Heart left ventricle (tissue), 16 donors: ENCODE measurements around the gene NR3C2. TPM values are rescaled to one million over a fixed set of nuclear protein-coding genes. Genes with fewer than 3 reads are reported as not detected.

Source experiments
- ATAC-seq, 4 donors: fragments of 200-7000 bp; cut with Tn5 transposase; one replicate each; pipeline ENCODE4 v1.9.1; 2020 to 2022; ENCODE audit warnings: moderate library complexity in 4 of 4, mild to moderate bottlenecking in 3 of 4, moderate number of reproducible peaks in 1 of 4
- DNase-seq, 5 donors: peaks; one replicate each; pipeline ENCODE4 v3.0.0-alpha.2; 2020
- H3K27ac ChIP-seq, 12 donors: fragments of 200-600 bp; sonication (generic) in 4 of 12; one replicate each; pipeline versions ENCODE4 v1.5.0 to v1.8.0; 2016 to 2022; ENCODE audit warnings: mild to moderate bottlenecking in 2 of 12
- H3K27me3 ChIP-seq, 9 donors: fragments of 200-600 bp; sonication (generic) in 2 of 9; one replicate each; pipeline versions ENCODE4 v1.5.1 to v1.8.0; 2016 to 2022; ENCODE audit warnings: mild to moderate bottlenecking in 3 of 9
- H3K36me3 ChIP-seq, 9 donors: fragments of 200-600 bp; sonication (generic) in 2 of 9; one replicate each; pipeline versions ENCODE4 v1.5.0 to v1.8.0; 2018 to 2022; ENCODE audit warnings: mild to moderate bottlenecking in 2 of 9
- H3K4me1 ChIP-seq, 12 donors: fragments of 200-600 bp; sonication (generic) in 4 of 12; one replicate each; pipeline versions ENCODE4 v1.5.0 to v1.8.0; 2016 to 2022; ENCODE audit warnings: mild to moderate bottlenecking in 3 of 12
- H3K4me3 ChIP-seq, 12 donors: fragments of 200-600 bp; sonication (generic) in 4 of 12; one replicate each; pipeline versions ENCODE4 v1.5.0 to v1.8.0; 2017 to 2022; ENCODE audit warnings: mild to moderate bottlenecking in 9 of 12, moderate library complexity in 4 of 12
- H3K9me3 ChIP-seq, 12 donors: fragments of 200-600 bp; sonication (generic) in 4 of 12; one replicate each; pipeline versions ENCODE4 v1.5.0 to v1.8.0; 2016 to 2022; ENCODE audit warnings: mild to moderate bottlenecking in 1 of 12
- POLR2A ChIP-seq, 2 donors: fragments of 450-650 bp; IDR thresholded peaks; one replicate each; pipeline ENCODE4 v1.6.1; 2017; ENCODE audit warnings: antibody characterized with exemption in 2 of 2, mild to moderate bottlenecking in 2 of 2, moderate library complexity in 2 of 2
- WGBS, 4 donors: extraction: QIAGEN DNeasy Blood & Tissue Kit in 2 of 4; methylation state at CpG; one replicate each; pipeline versions ENCODE4 v1.1.5 to v1.1.7; 2013 to 2018; 5-methylcytosine and 5-hydroxymethylcytosine counted together
- intact Hi-C, 10 donors: fragments of 100-400 bp; cut with DNase I; formaldehyde crosslinking; loops; one replicate each; pipeline versions ENCODE4 v1.11.1 to v1.14.2; 2022
- polyA plus RNA-seq, 2 donors: library from polyadenylated mRNA; stranded (reverse); fragments of 200-250 nt; gene quantifications; one replicate each; pipeline ENCODE4 v1.2.3, GENCODE V29; 2013
- total RNA-seq, 9 donors: library from RNA; depleted of rRNA in 2 of 9; stranded (reverse); fragments of >200 nt in 2 of 9; fragmentation: NEBNext Ultra II Directional in 3 of 9; extraction: Animal tissue kit (Norgen Biotek cat#: 25700) in 3 of 9; gene quantifications; one replicate each; pipeline versions ENCODE4 v1.1.0 to v1.2.4, GENCODE V29; 2016 to 2023
- TF ChIP-seq, protein P1 (sequence below), 12 donors: fragments of 200-600 bp; sonication (generic) in 4 of 12; IDR thresholded peaks; one replicate each; pipeline versions ENCODE4 v1.5.0 to v1.8.0; 2018 to 2022; ENCODE audit warnings: antibody characterized with exemption in 12 of 12, mild to moderate bottlenecking in 5 of 12
- donor health status: ischemic (EF 13 %, LVEDD 7.1; RV severe dilation, severe dysfunction).
- donor health status: healthy with polysubstance abuse.
- donor health status: DM: no; HTN: yes; CAD: no.
- donor health status: DM: no; HTN: no; CAD: no.
- donor health status: ischemic (EF 25% LVEDD 6.9; RV normal size, moderate dysfunction).
- donor health status: ischemic (EF 25% LVEDD 5.7; RV mildly dilated, moderate dysfunction).
- donor health status: healthy.
- donor health status: DM: yes; HTN: yes; CAD: no.
- donor health status: ischemic (EF 35%, LVEDD 5.7; RV mildly dilated, moderate dysfunction).
- donor health status: nonischemic (EF 11% LVEDD 7.7; RV severe dilation, severe dysfunction).
- donor health status: DM: yes; HTN: yes; CAD: no.
- donor health status: PGD.
- donor health status: ischemic (EF 29% LVEDD 5.4; RV normal size, mild dysfunction).
- donor health status: nonischemic (EF 23%, LVEDD 6.1; RV moderate dilation, normal function).

NR3C2 gene
- total and polyA plus RNA-seq, 11 donors = 3.6 to 26.5 (median 18.4) TPM

DNA sequence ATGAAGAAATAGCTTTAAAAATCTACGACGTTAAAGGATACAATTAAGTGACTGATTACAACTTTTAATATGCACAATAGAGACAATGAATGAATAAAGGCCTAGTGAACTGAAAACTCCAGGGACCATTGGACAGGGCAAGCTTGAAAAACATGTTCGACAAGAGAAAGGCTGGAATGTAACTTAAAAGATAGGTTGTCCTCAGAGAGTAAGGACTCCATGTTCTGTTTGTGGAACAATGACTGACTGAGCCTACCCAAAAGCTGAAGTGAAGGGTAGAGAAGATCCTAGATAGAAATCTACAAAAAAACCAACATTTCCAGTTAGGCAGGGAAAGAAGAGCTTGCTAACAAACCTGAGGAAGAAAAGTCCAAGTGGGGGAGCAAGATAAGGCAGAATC lies 173.4 kb downstream of the NR3C2 start:
- intact Hi-C loops = no loop called here
- Histone ChIP-seq H3K4me1 (peaks cover 0 to 37% (median 12%) of the 10 kb centered on the region in 12 donors), H3K36me3 (no peaks in the 10 kb centered on the region), H3K9me3 (peaks cover 0 to 3% (median 0%) of the 10 kb centered on the region in 12 donors), H3K4me3 (no peak overlapping the region), H3K27me3 (no peaks in the 10 kb centered on the region), H3K27ac (no peak overlapping the region)
- no peak for ATAC-seq
- DNase-seq = no peak
- 87 to 92% (median 91%) methylated on average over 3 of the region's 3 CpGs for WGBS, 4 donors
- no peak for TF ChIP-seq POLR2A (IDR thresholded peaks at IDR 0.05)
- TF ChIP-seq, protein P1, sequence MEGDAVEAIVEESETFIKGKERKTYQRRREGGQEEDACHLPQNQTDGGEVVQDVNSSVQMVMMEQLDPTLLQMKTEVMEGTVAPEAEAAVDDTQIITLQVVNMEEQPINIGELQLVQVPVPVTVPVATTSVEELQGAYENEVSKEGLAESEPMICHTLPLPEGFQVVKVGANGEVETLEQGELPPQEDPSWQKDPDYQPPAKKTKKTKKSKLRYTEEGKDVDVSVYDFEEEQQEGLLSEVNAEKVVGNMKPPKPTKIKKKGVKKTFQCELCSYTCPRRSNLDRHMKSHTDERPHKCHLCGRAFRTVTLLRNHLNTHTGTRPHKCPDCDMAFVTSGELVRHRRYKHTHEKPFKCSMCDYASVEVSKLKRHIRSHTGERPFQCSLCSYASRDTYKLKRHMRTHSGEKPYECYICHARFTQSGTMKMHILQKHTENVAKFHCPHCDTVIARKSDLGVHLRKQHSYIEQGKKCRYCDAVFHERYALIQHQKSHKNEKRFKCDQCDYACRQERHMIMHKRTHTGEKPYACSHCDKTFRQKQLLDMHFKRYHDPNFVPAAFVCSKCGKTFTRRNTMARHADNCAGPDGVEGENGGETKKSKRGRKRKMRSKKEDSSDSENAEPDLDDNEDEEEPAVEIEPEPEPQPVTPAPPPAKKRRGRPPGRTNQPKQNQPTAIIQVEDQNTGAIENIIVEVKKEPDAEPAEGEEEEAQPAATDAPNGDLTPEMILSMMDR (IDR thresholded peaks at IDR 0.05) = no peak

DNA sequence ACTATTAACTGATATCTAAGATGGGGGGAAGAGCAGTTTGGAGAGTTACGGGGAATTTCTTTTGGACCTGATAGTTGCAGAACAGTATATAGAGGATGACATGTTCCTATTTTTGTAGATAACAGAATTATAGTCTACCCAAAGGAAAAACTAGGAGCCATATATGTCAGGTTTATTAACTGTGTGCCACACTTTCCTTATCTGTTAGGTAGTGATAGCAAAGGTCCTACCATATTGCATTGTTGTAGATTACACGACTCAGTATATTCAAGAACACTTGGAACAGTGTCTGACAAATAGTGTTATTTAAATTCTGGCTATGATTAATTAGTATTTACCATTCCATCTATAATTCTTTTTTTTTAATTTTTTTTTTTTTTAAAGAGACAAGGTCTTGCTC lies 175.3 kb downstream of the NR3C2 start:
- Histone ChIP-seq H3K27me3 (no peaks in the 10 kb centered on the region), H3K9me3 (peaks cover 0 to 3% (median 0%) of the 10 kb centered on the region in 12 donors), H3K4me1 (peaks cover 0 to 20% (median 3%) of the 10 kb centered on the region in 12 donors), H3K36me3 (no peaks in the 10 kb centered on the region), H3K27ac (no peak overlapping the region), H3K4me3 (no peak overlapping the region)
- TF ChIP-seq, protein P1 (IDR thresholded peaks at IDR 0.05) = no peak
- no peak for TF ChIP-seq POLR2A (IDR thresholded peaks at IDR 0.05)
- no peak for DNase-seq
- no peak for ATAC-seq
- WGBS, 4 donors = 46 to 67% (median 63%) methylated on average over 2 of the region's 2 CpGs
- intact Hi-C loops = no loop called here

DNA sequence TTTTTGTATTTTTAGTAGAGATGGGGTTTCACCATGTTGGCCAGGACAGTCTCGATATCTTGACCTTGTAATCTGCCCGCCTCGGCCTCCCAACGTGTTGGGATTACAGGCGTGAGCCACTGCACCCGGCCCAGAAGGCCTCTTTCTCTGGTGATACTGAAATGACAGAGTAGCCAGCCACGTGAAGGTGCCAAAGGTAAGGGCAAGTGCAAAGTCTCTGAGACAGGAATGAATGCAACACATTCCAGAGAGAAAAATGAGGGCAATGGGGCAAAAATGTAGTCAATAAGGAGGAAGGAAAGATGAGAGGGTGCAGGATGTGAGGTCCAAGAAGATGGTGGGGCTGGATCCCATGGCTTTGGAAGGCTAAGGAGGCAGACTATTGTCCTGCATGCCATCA lies 176.0 kb downstream of the NR3C2 start:
- TF ChIP-seq, protein P1 (IDR thresholded peaks at IDR 0.05) = no peak
- TF ChIP-seq POLR2A (IDR thresholded peaks at IDR 0.05) = no peak
- ATAC-seq (no peak), DNase-seq (no peak)
- H3K9me3 ChIP-seq = peaks cover 0 to 3% (median 0%) of the 10 kb centered on the region in 12 donors
- H3K36me3 ChIP-seq = no peaks in the 10 kb centered on the region
- no peak overlapping the region for H3K4me3 ChIP-seq
- intact Hi-C loops = no loop called here
- peaks cover 0 to 13% (median 3%) of the 10 kb centered on the region in 12 donors for H3K4me1 ChIP-seq
- H3K27ac ChIP-seq = no peak overlapping the region
- 95 to 98% (median 97%) methylated on average over 7 of the region's 7 CpGs for WGBS, 4 donors
- no peaks in the 10 kb centered on the region for H3K27me3 ChIP-seq

DNA sequence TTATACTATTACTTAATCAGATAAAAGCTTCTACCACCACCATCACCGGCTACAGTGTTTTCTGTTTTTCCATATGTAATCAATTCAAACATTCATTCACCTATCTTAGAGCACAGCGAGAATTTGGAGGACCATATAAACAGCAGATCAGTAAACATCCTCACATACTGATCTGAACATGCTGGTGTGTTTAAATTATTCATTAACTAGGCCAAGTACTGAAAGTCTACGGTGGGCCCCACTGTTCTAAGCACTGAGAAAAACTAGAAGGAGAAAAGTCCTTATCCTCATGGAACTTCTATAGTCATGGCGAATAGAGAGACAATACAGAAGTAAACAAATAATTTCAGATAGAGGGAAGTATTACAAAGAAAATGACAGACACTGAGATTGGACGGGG lies 176.6 kb downstream of the NR3C2 start:
- no peaks in the 10 kb centered on the region for H3K36me3 ChIP-seq
- H3K4me1 ChIP-seq = peaks cover 0 to 7% (median 1%) of the 10 kb centered on the region in 12 donors
- TF ChIP-seq, protein P1 (IDR thresholded peaks at IDR 0.05) = no peak
- TF ChIP-seq POLR2A (IDR thresholded peaks at IDR 0.05) = no peak
- H3K27me3 ChIP-seq = no peaks in the 10 kb centered on the region
- no peak overlapping the region for H3K4me3 ChIP-seq
- DNase-seq = no peak
- intact Hi-C loops = no loop called here
- peaks cover 0 to 3% (median 0%) of the 10 kb centered on the region in 12 donors for H3K9me3 ChIP-seq
- no peak overlapping the region for H3K27ac ChIP-seq
- ATAC-seq = no peak
- WGBS, 4 donors = 97 to 99% (median 97%) methylated on average over 5 of the region's 5 CpGs
